ENCODE results near the gene ANKRD33B.

DNA sequence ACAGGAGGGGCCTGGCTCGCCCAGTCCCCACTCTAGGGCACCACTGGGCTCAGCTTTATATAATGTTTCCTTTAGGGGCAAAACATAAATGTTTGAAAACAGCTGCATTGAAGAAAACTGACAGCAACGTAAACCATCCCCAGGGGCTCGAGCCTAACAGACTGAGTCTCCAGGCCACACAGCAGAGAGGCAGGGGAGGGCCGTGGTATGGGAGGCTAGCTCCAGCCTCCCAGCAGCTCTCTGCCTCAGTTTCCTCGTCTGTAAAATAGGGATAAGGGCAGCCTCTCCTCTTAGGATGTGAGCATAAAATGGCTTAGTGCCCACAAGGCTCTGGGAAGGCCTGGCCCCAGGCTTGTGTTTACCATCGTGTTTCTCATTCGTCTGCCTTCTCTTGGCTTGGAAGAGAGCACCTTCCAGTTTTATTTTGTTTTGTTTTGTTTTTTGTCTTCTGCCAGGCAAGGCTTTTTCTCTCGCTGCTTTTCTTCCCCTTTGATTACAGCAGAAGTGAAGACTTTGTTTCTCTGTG lies 2.7 kb downstream of the ANKRD33B start:
- TF ChIP-seq, protein P1, sequence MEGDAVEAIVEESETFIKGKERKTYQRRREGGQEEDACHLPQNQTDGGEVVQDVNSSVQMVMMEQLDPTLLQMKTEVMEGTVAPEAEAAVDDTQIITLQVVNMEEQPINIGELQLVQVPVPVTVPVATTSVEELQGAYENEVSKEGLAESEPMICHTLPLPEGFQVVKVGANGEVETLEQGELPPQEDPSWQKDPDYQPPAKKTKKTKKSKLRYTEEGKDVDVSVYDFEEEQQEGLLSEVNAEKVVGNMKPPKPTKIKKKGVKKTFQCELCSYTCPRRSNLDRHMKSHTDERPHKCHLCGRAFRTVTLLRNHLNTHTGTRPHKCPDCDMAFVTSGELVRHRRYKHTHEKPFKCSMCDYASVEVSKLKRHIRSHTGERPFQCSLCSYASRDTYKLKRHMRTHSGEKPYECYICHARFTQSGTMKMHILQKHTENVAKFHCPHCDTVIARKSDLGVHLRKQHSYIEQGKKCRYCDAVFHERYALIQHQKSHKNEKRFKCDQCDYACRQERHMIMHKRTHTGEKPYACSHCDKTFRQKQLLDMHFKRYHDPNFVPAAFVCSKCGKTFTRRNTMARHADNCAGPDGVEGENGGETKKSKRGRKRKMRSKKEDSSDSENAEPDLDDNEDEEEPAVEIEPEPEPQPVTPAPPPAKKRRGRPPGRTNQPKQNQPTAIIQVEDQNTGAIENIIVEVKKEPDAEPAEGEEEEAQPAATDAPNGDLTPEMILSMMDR (IDR thresholded peaks at IDR 0.05; ENCODE audit: control extremely low read depth in 1 of 3, insufficient read depth in 1 of 3, low read depth in 1 of 3, low read length in 3 of 3), result no peak
- TF ChIP-seq RFX5 (IDR thresholded peaks at IDR 0.05; ENCODE audit: borderline replicate concordance, low read depth, low read length) (no peak), TAF1 (IDR thresholded peaks at IDR 0.05; ENCODE audit: low read depth, low read length) (no peak), CEBPB (IDR thresholded peaks at IDR 0.05; ENCODE audit: low read depth, low read length) (no peak), POLR2A (IDR thresholded peaks at IDR 0.05; ENCODE audit: control extremely low read depth in 1 of 2, low read depth in 2 of 2, low read length in 2 of 2) (no peak), SAP30 (IDR thresholded peaks at IDR 0.05; ENCODE audit: insufficient read depth, insufficient replicate concordance, low read length) (no peak), CHD2 (IDR thresholded peaks at IDR 0.05; ENCODE audit: low read length) (no peak), KDM5A (IDR thresholded peaks at IDR 0.05; ENCODE audit: low read length) (no peak), CBX5 (IDR thresholded peaks at IDR 0.05; ENCODE audit: low read depth, low read length) (no peak)
- TF ChIP-seq, protein P2, sequence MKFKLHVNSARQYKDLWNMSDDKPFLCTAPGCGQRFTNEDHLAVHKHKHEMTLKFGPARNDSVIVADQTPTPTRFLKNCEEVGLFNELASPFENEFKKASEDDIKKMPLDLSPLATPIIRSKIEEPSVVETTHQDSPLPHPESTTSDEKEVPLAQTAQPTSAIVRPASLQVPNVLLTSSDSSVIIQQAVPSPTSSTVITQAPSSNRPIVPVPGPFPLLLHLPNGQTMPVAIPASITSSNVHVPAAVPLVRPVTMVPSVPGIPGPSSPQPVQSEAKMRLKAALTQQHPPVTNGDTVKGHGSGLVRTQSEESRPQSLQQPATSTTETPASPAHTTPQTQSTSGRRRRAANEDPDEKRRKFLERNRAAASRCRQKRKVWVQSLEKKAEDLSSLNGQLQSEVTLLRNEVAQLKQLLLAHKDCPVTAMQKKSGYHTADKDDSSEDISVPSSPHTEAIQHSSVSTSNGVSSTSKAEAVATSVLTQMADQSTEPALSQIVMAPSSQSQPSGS (IDR thresholded peaks at IDR 0.05; ENCODE audit: low read length), result no peak
